ENCODE data around the gene AGAP5.
"Not testable (repeated sequence)": the region's sequence is repeated elsewhere in the genome, so short reads cannot be mapped to it uniquely, and the experiment has no call there.

Gene AGAP5

DNA sequence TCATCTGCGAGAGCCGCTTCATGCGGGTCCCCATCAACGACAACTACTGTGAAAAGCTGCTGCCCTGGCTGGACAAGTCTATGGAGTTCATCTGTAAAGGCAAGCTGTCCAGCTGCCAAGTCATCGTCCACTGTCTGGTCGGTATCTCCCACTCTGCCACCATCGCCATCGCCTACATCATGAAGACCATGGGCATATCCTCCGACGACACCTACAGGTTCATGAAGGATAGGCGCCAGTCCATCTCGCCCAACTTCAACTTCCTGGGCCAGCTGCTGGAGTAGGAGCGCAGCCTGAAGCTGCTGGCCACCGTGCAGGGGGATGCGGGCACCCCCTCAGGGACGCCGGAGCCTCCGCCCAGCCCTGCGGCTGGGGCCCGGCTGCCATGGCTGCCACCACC, 34.5 kb upstream of the AGAP5 start:
- Histone ChIP-seq H3K27me3 (ENCODE audit: control insufficient read depth, insufficient read depth, low read length) (no peaks in the 10 kb centered on the region), H3K4me1 (ENCODE audit: control insufficient read depth, insufficient read depth, low read length) (no peaks in the 10 kb centered on the region), H3K27ac (ENCODE audit: low read depth, low read length) (no peak overlapping the region), H3K9ac (ENCODE audit: low read length) (no peak overlapping the region), H3K4me3 (ENCODE audit: low read depth, low read length) (no peak overlapping the region), H3K36me3 (ENCODE audit: control insufficient read depth, insufficient read depth, low read length) (peaks cover 16% of the 10 kb centered on the region), H3K9me3 (ENCODE audit: control insufficient read depth, insufficient read depth, low read depth, low read length) (no peaks in the 10 kb centered on the region)

DNA sequence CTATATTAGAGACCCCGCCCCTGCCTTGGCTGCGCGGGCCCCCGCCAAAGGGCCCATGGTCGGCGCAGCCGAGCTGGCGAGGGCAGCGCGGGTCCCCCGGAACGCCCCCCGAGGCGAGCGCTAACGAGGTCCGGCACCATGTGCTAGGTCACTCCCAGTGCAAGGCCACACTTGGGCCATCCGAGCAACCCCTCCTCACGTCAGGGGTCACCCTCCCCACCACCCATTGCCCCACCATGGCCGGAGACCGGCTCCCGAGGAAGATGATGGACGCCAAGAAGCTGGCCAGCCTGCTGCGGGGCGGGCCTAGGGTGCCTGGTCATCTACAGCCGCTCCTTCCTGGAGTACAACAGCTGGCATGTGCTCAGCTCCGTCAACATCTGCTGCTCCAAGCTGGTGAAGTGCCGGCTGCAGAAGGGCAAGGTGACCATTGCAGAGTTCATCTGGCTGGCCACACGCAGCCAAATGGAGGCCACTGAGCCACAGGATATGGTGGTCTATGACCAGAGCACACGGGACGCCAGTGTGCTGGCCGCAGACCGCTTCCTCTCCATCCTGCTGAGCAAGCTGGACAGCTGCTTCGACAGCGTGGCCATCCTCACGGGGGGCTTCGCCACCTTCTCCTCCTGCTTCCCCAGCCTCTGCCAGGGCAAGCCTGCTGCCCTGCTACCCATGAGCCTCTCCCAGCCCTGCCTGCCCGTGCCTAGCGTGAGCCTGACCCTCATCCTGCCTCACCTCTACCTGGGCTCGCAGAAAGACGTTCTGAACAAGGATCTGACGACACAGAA, 33.9 kb upstream of the AGAP5 start:
- H3K27ac ChIP-seq (ENCODE audit: low read depth, low read length), result no peak overlapping the region
- H3K4me1 ChIP-seq (ENCODE audit: control insufficient read depth, insufficient read depth, low read length), result no peaks in the 10 kb centered on the region
- H3K27me3 ChIP-seq (ENCODE audit: control insufficient read depth, insufficient read depth, low read length), result no peaks in the 10 kb centered on the region
- no peak overlapping the region for H3K9ac ChIP-seq (ENCODE audit: low read length)
- H3K9me3 ChIP-seq (ENCODE audit: control insufficient read depth, insufficient read depth, low read depth, low read length), result no peaks in the 10 kb centered on the region
- H3K4me3 ChIP-seq (ENCODE audit: low read depth, low read length), result no peak overlapping the region
- peaks cover 21% of the 10 kb centered on the region for H3K36me3 ChIP-seq (ENCODE audit: control insufficient read depth, insufficient read depth, low read length)

DNA sequence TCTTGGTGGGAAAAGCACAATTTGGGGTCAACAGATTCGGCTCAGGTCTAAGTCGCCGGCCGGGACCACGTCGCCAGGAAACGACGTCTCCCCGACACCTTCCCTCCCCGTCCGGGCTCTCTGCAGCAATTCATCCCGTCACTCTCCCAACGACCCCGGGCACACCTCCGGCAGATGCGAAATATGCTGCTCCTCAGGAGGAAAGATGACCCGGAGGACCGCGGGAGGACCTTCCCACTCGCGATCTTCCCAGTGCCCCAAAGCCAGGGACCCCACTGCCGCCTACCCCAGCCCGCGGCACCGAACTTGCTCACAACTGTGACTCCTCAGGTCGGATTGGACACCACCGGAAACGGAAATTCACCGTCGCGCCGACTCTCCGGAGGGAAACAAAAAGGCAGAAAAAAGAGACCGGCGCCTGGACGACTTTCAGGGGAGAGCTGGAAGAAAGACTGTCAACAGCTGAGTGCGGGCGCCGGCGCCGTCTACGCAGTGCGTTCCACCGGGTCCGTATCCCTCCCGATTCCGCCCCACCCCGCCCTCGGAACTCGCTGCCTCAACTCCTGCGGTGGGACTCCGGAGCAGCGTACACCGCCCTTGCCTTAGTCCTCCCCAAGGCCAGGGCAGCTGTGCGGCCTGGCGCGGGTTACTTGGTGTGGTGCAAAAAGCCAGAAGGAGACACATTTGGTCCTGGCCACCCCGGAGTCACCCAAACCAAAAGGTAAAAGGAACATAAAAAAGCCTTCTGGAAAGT, 32.4 kb upstream of the AGAP5 start:
- peaks cover 36% of the 10 kb centered on the region for H3K36me3 ChIP-seq (ENCODE audit: control insufficient read depth, insufficient read depth, low read length)
- H3K27ac ChIP-seq (ENCODE audit: low read depth, low read length), result peak overlapping the region; percentile 77; the same call in 1 of the 2 replicates
- H3K9ac ChIP-seq (ENCODE audit: low read length), result peak overlapping the region; percentile 99
- H3K4me3 ChIP-seq (ENCODE audit: low read depth, low read length), result peak overlapping the region; percentile 100
- H3K9me3 ChIP-seq (ENCODE audit: control insufficient read depth, insufficient read depth, low read depth, low read length), result no peaks in the 10 kb centered on the region
- H3K27me3 ChIP-seq (ENCODE audit: control insufficient read depth, insufficient read depth, low read length), result no peaks in the 10 kb centered on the region
- no peaks in the 10 kb centered on the region for H3K4me1 ChIP-seq (ENCODE audit: control insufficient read depth, insufficient read depth, low read length)

DNA sequence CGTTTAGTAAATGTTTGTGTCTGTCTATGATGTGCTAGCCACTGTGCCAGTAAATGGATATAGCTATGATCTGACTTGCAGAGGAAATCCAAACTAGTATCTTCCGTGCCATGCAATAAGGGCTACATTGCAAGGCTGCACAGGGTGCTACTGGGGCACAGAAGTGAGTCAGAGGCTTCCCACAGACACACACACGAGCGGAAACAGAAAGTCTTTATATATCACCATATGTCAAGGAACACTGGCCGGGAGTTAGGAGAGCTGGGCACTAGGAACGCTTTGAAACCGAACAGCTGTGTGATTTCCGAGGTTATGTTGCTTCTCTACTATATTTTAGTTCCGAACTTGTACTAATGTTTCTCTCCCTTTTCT, 31.9 kb upstream of the AGAP5 start:
- H3K4me3 ChIP-seq (ENCODE audit: low read depth, low read length), result peak overlapping the region; percentile 100
- H3K4me1 ChIP-seq (ENCODE audit: control insufficient read depth, insufficient read depth, low read length); H3K27ac ChIP-seq (ENCODE audit: low read depth, low read length): not testable (repeated sequence)

DNA sequence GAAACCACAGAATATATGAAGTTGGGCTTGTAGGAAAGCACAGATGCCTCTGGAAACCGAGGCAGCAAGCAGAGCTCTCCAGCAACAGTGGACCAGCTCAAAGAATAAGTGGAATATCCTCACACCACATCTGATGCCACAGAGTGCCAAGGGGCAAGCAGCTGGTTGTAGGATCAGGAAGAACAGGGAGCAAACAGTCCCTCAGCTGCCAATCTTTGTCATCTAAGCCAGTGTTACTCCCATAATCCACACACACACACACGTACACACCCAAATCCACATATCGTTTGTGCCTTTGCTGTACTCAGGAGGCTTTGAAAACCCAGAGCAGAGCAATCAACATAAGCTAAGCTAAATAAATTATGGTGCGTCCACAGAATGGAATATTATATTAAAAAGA, 25.6 kb upstream of the AGAP5 start:
- Histone ChIP-seq H3K9ac (ENCODE audit: low read length) (no peak overlapping the region), H3K9me3 (ENCODE audit: control insufficient read depth, insufficient read depth, low read depth, low read length) (no peaks in the 10 kb centered on the region), H3K27ac (ENCODE audit: low read depth, low read length) (no peak overlapping the region), H3K4me1 (ENCODE audit: control insufficient read depth, insufficient read depth, low read length) (no peaks in the 10 kb centered on the region), H3K27me3 (ENCODE audit: control insufficient read depth, insufficient read depth, low read length) (no peaks in the 10 kb centered on the region), H3K36me3 (ENCODE audit: control insufficient read depth, insufficient read depth, low read length) (peaks cover 82% of the 10 kb centered on the region), H3K4me3 (ENCODE audit: low read depth, low read length) (no peak overlapping the region)

More for the DNA sequence above, 31.9 kb upstream of the AGAP5 start:
- not testable (repeated sequence) for H3K27me3 ChIP-seq (ENCODE audit: control insufficient read depth, insufficient read depth, low read length); H3K9me3 ChIP-seq (ENCODE audit: control insufficient read depth, insufficient read depth, low read depth, low read length)
- H3K9ac ChIP-seq (ENCODE audit: low read length), result peak overlapping the region; percentile 99
- peaks cover 41% of the 10 kb centered on the region for H3K36me3 ChIP-seq (ENCODE audit: control insufficient read depth, insufficient read depth, low read length)

DNA sequence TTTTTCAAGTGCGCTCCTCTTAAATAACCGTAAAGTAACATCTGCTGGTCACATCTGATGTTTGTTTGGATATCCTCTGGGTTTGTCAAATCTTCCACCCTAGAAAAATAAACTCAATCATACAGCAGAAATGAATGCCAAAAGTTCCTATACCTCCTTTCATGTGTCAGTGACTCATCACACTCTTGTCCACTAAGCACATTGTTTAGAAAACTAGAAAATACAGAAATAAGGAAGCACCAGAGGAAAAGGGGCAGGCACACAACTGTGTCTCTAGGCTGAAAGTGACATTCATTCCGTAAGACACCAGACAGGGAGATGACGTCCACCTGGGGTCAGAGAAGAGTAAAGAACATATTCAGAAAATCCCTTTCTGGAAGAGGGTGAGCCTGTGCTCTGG, 22.7 kb upstream of the AGAP5 start:
- not testable (repeated sequence) for H3K9ac ChIP-seq (ENCODE audit: low read length); H3K27me3 ChIP-seq (ENCODE audit: control insufficient read depth, insufficient read depth, low read length); H3K4me3 ChIP-seq (ENCODE audit: low read depth, low read length); H3K9me3 ChIP-seq (ENCODE audit: control insufficient read depth, insufficient read depth, low read depth, low read length); H3K4me1 ChIP-seq (ENCODE audit: control insufficient read depth, insufficient read depth, low read length); H3K27ac ChIP-seq (ENCODE audit: low read depth, low read length)
- H3K36me3 ChIP-seq (ENCODE audit: control insufficient read depth, insufficient read depth, low read length), result peaks cover 87% of the 10 kb centered on the region

DNA sequence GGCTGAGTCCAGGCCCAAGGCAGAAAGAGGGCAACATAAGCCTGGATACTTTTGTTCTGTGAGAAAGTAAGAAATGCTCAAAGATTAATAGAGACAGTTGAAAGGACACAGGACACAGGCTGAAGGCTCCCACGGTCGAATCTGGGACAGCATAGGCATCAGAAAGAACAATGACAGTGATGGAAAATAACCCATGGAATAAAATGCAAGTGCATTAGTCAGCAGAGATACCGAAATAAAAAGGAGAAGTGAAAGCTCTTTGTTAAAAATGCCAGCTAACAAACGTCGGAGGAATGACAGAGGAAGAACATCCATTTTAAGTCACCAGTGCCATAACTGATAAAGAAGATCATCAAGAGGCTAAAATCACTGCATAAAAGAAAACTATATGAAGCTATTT, 19.6 kb upstream of the AGAP5 start:
- no peaks in the 10 kb centered on the region for H3K9me3 ChIP-seq (ENCODE audit: control insufficient read depth, insufficient read depth, low read depth, low read length)
- no peaks in the 10 kb centered on the region for H3K27me3 ChIP-seq (ENCODE audit: control insufficient read depth, insufficient read depth, low read length)
- no peak overlapping the region for H3K4me3 ChIP-seq (ENCODE audit: low read depth, low read length)
- no peaks in the 10 kb centered on the region for H3K4me1 ChIP-seq (ENCODE audit: control insufficient read depth, insufficient read depth, low read length)
- H3K9ac ChIP-seq (ENCODE audit: low read length), result no peak overlapping the region
- no peak overlapping the region for H3K27ac ChIP-seq (ENCODE audit: low read depth, low read length)
- H3K36me3 ChIP-seq (ENCODE audit: control insufficient read depth, insufficient read depth, low read length), result peaks cover 67% of the 10 kb centered on the region

GRCh38 chr10:73716251-73716650, 18.3 kb upstream of the AGAP5 start:
- H3K9me3 ChIP-seq (ENCODE audit: control insufficient read depth, insufficient read depth, low read depth, low read length), result no peaks in the 10 kb centered on the region
- no peak overlapping the region for H3K27ac ChIP-seq (ENCODE audit: low read depth, low read length)
- no peaks in the 10 kb centered on the region for H3K4me1 ChIP-seq (ENCODE audit: control insufficient read depth, insufficient read depth, low read length)
- H3K27me3 ChIP-seq (ENCODE audit: control insufficient read depth, insufficient read depth, low read length), result no peaks in the 10 kb centered on the region
- H3K9ac ChIP-seq (ENCODE audit: low read length), result no peak overlapping the region
- no peak overlapping the region for H3K4me3 ChIP-seq (ENCODE audit: low read depth, low read length)
- peaks cover 54% of the 10 kb centered on the region for H3K36me3 ChIP-seq (ENCODE audit: control insufficient read depth, insufficient read depth, low read length)

- not testable (repeated sequence) for H3K4me3 ChIP-seq (ENCODE audit: low read depth, low read length); H3K9me3 ChIP-seq (ENCODE audit: control insufficient read depth, insufficient read depth, low read depth, low read length); H3K9ac ChIP-seq (ENCODE audit: low read length); H3K27me3 ChIP-seq (ENCODE audit: control insufficient read depth, insufficient read depth, low read length); H3K4me1 ChIP-seq (ENCODE audit: control insufficient read depth, insufficient read depth, low read length); H3K27ac ChIP-seq (ENCODE audit: low read depth, low read length)
- H3K36me3 ChIP-seq (ENCODE audit: control insufficient read depth, insufficient read depth, low read length), result peaks cover 46% of the 10 kb centered on the region
These were observed 17.6 kb upstream of the AGAP5 start for GRCh38 chr10:73715179-73716156.

GRCh38 chr10:73714483-73714882, 16.6 kb upstream of the AGAP5 start:
- peaks cover 38% of the 10 kb centered on the region for H3K36me3 ChIP-seq (ENCODE audit: control insufficient read depth, insufficient read depth, low read length)
- not testable (repeated sequence) for H3K9ac ChIP-seq (ENCODE audit: low read length)

More at GRCh38 chr10:73714483-73714882, 16.6 kb upstream of the AGAP5 start:
- H3K27ac ChIP-seq (ENCODE audit: low read depth, low read length); H3K27me3 ChIP-seq (ENCODE audit: control insufficient read depth, insufficient read depth, low read length); H3K4me1 ChIP-seq (ENCODE audit: control insufficient read depth, insufficient read depth, low read length); H3K9me3 ChIP-seq (ENCODE audit: control insufficient read depth, insufficient read depth, low read depth, low read length); H3K4me3 ChIP-seq (ENCODE audit: low read depth, low read length): not testable (repeated sequence)
